ENCODE measurements around the gene PNCK.

PNCK gene

DNA sequence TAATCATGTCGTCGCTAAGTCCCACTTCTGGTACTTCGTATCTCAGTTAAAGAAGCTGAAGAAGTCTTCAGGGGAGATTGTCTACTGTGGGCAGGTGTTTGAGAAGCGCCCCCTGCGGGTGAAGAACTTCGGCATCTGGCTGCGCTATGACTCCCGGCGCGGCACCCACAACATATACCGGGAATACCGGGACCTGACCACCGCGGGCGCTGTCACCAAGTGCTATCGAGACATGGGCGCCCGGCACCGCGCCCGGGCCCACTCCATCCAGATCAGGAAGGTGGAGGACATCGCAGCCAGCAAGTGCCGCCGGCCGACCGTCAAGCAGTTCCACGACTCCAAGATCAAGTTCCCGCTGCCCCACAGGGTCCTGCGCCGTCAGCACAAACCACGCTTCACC is 11.3 kb downstream of the PNCK start:
- peak; percentile 35 for DNase-seq (ENCODE audit: low read depth)

DNA sequence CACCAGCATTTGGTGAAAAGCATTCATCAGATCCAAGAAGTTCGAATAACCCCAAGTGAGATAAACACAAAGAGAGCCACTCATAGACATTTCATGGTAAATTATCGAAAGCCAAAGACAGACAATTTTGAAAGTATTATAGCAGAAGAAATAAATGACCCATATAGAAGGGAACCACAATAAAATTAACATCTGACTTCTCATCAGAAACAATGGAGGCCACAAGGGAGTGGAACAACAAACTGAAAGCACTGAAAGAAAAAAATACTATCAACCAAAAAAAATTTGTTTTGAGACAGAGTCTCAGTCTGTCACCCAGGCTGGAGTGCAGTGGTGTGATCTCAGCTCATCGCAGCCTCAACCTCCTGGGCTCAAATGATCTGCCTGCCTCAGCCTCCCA is 14.3 kb downstream of the PNCK start:
- no peak for DNase-seq (ENCODE audit: low read depth)

DNA sequence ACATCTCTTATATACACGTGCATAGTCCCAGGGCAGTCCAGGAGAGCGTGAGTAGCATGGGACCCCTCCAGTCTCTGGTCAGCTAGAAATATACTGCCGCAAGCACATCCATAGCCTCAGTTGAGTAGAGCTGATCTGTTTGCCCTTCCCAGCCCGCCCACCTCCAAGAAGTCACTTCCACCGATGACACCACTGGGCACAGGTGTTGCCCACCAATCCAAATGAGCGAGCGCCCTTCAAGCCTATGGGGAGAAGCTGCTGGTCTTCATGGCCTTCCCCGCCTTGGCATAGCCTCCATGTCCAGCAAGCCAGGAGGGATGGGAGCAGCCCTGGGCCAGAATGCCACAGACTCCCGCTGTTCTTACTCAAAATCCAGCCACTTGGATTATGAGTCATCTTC is 16.5 kb downstream of the PNCK start:
- DNase-seq (ENCODE audit: low read depth): no peak

DNA sequence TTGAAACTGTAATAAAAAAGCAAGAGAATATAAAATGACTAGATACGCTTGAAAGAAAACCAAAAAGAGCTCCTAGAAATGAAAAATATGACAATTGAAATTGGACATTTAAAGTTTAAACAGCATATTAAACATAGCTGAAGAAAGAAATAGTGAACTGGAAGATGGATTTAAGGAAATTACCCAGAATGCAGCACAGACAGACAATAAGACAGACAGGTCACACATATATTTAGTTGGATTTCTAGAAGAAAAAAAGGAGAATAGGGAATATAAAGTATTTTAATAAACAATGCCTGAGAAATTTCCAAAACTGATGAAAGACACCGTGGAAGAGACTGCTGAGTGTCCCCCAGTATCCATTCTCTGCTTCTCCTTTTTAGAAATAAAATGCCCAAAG is 20.1 kb downstream of the PNCK start:
- no peak for DNase-seq (ENCODE audit: low read depth)

DNA sequence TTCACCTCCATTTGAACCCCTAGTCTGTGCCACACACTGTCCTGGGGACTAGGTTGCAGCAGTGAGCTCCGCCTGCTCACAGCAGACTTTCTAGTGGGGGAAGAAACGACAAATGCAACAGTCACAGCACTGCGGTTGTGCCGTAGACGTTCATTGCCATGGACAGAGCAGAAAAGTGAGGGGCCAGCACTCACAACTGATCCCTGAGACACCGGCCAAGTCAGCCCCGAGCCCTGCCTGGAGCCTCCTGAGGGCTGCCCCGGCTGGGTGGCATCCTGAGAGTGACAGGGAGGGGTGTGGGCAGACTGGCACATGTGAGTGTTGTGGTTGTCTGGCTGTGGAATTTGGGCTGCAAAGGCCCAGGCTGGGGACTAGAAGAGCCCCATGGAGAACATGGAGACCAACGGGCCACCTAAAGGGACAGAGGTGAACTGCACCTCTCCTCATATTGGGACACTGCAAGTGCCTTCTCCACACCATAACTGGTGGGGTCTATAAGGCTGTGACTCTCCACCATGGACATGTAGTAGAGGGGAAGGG is 22.0 kb downstream of the PNCK start:
- DNase-seq (ENCODE audit: low read depth): no peak

DNA sequence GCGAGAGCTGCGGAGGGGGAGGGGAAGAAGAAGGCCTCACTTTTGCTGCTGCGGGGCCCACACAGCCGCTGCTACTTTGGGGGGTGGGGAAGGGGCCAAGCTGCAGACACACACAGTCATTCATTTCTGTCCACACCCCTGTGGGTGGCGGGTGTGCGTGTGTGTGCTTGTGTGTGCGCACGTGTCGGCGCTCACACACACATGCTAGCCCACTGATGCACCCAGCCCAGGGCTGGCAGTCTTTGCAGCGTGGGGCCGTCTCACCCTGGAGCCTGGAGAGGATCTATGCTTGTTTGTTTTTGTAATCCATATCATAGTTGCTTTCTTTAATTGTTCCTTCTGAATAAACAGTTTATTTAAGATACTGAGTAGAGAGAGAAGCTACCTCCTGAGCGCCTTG is 22.7 kb downstream of the PNCK start:
- no peak for DNase-seq (ENCODE audit: low read depth)

DNA sequence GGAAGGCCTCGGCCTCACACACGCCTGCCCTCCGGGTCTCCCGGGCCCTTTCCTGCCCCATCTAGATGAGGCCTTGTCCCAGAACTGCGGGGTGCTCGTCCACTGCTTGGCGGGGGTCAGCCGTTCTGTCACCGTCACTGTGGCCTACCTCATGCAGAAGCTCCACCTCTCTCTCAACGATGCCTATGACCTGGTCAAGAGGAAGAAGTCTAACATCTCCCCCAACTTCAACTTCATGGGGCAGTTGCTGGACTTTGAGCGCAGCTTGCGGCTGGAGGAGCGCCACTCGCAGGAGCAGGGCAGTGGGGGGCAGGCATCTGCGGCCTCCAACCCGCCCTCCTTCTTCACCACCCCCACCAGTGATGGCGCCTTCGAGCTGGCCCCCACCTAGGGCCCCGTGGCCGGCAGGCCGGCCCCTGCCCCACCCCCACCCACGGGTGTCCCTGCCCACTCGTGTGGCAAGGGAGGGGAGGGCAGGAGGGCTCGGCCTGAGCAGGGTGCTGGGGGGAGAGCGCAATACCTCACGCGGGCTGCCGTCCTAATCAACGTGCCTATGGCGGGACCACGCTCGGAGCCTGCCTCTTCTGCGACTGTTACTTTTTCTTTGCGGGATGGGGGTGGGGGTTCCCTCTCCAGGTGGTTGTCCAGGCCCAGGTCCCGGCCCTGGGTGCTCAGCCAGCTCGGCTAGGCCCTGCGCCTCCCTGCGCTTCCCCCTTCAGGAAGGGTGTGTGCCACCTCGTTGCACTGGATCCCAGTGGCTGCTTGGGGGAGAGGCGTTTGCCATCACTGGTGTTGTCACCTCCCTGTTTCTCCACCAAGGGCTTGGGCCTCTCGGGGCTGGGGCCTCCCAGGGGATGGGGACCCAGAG is 23.5 kb downstream of the PNCK start:
- no peak for DNase-seq (ENCODE audit: low read depth)

DNA sequence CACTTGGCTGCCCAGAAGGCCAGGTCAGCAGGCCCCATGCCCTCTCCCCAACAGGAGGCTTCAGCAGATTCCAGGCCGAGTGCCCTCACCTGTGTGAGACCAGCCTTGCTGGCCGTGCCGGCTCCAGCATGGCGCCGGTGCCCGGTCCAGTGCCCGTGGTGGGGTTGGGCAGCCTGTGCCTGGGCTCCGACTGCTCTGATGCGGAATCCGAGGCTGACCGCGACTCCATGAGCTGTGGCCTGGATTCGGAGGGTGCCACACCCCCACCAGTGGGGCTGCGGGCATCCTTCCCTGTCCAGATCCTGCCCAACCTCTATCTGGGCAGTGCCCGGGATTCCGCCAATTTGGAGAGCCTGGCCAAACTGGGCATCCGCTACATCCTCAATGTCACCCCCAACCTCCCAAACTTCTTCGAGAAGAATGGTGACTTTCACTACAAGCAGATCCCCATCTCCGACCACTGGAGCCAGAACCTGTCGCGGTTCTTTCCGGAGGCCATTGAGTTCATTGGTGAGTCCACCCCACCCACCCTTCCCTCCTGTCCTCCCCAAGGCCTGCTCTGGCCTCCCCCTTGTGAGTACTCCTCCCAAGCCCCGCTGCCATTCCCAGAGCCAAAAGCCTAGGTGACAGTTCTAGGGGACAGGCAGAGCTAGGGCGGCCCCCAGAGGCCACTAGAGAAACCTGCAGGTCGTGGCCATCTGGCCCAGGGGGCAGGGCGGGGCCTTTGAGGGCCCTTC is 24.3 kb downstream of the PNCK start:
- DNase-seq (ENCODE audit: low read depth): no peak

DNA sequence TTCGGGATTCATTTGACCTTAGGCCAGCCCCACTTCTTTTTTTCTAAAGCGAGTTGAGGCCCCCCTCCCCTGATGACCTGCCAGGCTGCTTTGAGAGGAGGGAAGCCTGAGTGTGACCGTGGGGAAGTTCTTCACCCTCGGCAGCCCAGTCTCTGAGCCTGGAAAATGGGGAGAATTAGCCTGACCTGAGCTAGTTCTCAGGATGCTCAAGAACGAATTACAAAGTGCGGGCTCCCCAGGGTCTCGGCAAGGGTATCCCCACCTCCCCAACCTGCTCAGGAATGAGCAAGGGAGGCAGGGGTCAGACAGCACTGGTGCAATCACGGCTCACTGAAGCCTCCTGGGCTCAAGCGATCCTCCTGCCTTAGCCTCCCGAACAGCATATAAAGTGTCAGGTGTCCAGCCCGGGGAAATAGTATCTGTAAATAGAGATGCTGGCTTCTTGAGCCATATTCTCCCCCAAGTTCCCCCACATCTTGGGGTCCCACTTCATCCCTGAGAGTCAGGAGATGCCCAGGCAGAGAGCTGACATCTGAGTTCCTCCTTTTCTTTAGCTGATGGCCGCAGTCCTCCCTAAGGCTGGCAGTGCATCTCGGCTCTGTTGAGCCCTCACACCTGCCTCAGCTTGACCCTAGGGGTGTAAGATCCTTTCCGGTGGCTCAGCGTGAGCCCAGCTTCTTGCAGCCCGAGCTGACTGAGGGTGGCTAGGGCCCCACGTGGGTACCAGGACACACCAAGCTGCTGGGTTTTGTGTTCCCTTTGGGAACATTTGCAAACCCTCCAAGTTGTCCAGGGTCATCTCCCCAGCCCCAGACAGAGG is 25.0 kb downstream of the PNCK start:
- no peak for DNase-seq (ENCODE audit: low read depth)

DNA sequence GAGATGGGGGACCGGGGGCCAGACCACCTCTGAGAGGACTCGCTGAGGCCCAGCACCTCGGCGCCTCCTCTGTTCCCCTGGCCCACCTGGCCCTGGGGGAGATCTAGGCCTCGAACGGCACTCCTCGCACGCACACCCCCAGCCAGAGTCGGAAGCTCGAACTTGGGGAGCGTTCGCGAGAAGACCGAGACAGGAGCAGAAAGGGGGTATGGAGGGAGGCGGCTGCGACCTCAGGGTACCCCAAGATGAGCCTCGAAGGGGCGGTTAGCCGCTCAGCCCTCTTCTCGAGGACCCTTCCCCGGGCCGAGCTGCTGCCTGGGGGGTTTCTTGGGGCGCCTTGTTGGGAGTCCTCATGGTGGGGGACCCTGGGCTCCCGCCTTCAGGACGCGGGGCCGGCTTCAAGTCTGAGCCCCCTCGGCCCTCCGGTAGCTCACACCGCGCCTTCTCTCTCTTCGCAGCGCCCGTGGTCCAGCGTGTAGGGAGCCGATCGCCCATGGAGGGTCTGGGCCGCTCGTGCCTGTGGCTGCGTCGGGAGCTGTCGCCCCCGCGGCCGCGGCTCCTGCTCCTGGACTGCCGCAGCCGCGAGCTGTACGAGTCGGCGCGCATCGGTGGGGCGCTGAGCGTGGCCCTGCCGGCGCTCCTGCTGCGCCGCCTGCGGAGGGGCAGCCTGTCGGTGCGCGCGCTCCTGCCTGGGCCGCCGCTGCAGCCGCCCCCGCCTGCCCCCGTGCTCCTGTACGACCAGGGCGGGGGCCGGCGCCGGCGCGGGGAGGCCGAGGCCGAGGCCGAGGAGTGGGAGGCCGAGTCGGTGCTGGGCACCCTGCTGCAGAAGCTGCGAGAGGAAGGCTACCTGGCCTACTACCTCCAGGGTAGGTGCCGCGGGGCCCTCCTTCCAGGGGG is 25.9 kb downstream of the PNCK start:
- no peak for DNase-seq (ENCODE audit: low read depth)

DNA sequence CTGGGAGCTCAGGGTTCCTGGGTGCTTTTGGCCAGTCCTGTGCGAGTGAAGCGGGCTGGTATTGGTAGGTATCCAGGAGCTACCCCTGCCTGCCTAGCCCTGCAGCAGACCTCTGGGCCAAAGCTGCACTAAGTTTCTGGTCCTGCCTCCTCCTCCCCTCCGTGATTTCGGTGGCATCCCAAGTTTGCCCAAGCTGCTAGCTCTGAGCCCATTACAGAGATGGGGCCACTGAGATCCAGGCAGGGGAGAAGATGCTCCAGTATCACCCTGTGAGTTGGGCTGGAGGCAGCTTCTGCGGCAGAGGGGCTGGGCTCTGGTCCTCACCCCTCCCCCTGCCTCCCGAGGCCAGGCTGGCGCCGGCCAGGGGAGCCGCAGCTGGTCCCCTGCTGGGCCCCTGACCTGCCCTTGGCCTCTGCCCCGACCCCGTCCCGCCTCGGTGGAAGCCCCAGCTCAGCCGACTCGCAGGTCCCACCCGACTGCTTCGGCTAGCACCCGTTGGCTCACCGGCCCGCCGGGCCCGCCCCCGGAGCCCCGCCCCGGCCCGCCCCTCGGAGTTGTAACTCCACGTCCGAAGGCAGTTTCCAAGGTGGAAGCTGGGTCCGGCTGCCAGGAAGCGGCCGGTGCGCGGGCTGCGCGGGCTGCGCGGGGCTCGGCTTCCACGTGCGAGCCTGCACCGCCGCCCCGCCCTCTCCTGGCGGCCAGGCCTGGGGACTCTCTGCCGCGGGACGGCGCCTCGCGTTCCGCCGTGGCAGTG is 26.8 kb downstream of the PNCK start, which contains the start of gene DUSP9:
Gene DUSP9 (plus strand): TSS at position 584 of the 754 bp plus-strand sequence. CDS start 751 bp downstream, outside the sequence.
- DNase-seq (ENCODE audit: low read depth): no peak

DNA sequence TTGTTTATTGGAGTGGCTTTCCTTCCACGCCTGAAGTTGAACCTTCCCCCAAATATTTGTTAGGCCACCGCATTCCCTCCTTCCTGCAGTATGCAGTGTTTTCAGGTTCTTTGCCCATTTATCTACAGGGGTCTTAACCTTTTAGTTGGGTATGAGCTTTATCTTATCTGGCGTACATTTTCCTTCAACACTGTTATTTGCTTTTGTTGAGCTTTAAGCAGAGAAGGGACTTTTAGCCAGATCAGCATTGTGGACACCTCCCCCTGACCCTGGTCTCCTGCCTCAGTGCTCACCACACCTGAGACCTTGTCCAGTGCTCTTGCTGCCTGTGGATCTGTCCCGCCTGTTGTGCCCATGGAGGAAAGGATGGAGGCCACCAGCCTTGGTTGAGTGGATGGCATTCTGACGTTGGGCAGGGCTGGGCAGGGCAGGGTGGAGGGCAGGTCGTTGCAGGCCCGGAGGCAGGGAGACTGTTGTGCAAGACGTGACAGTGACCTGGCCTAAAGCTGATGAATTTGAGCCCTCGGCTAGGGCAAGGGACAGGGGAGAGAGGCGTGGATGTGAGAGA is 27.6 kb downstream of the PNCK start:
- DNase-seq (ENCODE audit: low read depth): no peak

DNA sequence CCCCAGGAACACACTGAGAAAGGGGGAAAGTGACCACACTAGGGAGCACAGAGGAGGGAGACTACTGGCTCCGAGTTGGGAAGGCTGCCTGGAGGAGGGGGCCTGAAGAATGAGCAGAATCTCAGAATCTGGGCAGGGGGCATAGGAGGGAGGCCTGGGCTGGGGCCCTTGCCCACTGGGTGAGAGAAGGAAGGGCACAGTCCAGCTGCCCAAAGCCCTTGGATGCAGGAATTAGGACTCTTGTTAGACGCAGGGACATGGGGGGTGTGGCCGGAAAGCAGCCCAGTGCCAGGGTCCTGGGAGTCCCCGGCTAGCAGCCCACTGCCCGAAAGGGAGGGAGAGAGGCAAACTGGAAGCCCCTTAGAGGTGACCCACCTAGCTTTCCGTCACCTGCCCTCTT is 28.5 kb downstream of the PNCK start:
- DNase-seq (ENCODE audit: low read depth): no peak

DNA sequence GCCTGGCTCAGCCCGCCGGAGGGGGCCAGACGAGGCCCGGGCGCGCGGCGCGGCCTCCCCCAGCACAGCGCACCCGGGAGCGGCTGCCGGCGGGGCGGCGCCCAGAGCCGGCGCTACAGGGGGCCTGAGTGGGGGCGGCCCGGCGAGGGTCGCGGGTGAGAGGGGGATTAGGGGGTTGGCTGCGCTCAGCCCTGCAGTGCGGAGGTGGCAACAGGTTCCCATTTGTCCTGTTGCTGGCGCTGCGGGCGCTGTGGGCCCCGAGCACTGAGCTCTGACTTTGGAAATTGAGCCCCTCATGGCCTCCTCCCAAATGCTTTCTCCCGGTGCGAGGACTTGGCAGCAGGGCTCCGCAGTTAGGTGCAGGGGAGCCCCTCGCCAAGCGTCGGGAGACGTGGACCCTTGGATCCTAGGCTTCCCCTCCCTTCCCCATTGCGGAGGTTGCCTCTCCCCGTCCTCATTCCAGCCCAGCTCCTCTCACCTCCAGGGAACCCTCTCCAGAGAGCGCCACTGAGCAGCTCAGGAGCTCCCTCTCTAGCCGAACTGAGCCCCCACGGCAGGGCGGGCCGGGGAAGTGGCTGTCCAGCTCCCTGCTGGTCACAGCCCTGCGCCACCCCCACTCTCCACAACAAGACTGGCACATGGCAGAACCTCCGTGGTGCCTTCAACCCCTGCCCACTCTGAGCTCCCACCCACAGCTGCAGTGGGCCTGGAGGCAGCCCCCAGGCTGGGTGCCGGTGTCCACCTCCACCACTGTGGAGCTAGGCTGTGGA is 29.1 kb downstream of the PNCK start:
- DNase-seq (ENCODE audit: low read depth): no peak

DNA sequence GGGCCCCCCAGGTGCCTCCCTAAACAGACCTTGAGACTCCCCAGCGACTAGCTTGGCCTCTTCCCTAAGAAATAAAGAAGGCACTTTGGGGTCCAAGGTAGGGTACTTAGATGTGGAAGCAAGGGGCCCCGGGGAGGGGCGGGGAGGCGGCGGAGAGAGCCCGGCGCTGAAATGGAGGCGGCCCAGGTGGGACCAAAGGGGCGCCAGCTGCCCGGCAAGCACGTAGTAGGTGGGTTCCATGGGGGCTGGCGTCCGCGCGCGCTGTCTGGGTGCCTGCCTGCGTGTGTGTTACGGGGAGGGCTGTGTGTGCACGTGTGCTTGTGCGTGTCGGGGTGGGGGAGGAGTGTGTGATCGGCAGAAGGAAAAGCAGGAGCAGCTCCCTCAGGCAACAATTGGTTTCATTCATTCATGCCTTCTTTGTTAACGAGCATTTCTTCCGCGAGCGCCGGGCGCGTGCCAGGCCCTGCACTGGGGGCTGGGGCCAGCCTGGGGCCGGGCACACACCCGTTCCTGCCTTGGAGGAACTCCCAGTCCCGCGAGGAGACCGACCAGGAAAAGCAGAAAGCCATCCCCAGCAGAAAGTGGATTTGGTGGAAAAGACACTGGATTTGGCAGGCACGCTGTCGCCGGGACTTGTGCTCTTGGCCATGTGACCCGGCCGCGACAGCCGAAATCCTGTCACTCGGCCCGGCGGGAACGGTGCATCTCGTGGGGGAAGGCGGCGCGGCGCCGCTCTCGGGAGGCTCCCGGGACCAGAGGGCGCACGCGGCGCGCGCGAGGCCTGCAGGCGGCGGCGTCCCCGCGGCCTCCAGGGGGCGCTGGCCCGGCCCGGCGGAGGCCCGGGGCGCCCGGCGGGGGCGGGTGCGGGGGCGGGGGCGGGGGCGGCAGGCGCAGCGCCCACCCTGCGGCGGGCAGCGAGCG is 29.9 kb downstream of the PNCK start:
- no peak for DNase-seq (ENCODE audit: low read depth)

DNA sequence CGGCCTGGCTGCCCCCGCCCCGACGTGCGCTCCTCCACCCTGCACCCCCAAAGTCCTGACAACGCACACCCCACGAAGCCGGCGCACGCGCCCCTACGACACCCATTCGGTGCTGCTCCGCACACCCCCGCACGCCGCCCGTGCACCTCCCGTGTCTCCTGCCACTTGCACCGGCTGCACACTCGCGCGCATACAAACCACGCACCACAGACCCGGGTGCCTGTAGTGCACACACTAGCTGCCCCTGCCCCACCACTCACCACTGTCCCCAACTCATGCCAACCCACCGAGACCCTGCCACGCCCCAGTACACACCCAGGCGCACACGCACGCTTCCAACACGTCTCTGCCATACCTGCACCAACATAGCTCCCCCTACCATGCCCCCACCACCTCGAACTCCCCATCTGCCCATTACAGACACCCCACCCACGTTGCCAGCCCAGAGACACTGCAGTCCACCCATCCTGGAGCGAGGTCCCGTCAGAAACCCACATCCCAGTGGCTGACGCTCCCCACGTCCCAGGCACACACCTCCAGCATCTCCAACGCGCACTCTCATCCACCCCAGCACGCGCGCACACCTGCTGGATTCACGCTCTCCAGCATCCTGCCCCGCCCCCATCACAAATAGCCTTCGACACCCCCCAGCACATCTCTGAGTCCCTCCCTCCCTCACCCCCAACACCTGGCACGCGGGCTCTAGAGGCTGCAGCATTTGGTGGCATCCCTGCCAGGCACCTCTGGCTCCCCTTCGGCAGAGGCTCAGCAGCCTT is 30.8 kb downstream of the PNCK start:
- DNase-seq (ENCODE audit: low read depth): no peak

DNA sequence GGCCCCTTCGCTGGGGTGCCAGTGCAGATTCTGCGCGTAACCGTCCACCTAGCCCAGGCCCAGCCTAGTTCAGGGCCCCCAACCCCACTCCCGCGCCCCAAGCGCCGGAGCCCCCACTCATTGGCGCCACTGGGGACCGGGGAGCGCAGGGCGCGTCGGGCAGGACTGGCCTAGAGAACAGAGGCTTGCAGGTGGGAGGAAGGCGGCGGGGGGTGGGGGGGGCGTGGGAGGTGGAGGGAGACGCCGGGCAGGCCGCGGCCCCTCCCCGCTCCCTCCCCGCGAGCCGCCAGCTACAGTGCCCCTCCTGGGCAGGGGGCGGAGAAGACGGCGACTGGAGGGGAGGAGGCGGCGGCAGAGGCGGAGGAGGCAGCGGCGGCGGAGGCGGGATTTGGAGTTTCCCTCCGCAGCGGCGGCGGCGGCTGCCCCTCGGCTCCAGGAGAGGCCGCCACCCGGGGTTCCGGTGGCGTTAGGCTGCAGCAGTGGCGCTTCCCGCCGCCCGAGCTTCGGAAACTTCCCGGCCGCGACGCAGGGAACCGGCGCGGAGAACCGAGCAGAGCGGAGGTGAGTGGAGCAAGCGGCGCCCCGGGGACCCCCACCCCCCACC is 31.5 kb downstream of the PNCK start:
- DNase-seq (ENCODE audit: low read depth): no peak

Data from activated T-helper 1 cell treated with Interleukin-2 at 50 U/mL for 16 hours (primary cell).